Lower leg skin (tissue), 3 donors: ENCODE results near the gene DLGAP1.

Experiments used
- POLR2A ChIP-seq, 2 donors: fragments of 450-650 bp; IDR thresholded peaks; one replicate each; pipeline ENCODE4 v1.6.1; 2016 to 2017; ENCODE audit warnings: antibody characterized with exemption in 2 of 2, mild to moderate bottlenecking in 1 of 2, moderate library complexity in 1 of 2
- TF ChIP-seq, protein P1 (sequence below), 3 donors: fragments of 450-650 bp; IDR thresholded peaks; one replicate each; pipeline ENCODE4 v1.5.1; 2016; ENCODE audit warnings: antibody characterized with exemption in 3 of 3, mild to moderate bottlenecking in 3 of 3, moderate library complexity in 2 of 3

DNA sequence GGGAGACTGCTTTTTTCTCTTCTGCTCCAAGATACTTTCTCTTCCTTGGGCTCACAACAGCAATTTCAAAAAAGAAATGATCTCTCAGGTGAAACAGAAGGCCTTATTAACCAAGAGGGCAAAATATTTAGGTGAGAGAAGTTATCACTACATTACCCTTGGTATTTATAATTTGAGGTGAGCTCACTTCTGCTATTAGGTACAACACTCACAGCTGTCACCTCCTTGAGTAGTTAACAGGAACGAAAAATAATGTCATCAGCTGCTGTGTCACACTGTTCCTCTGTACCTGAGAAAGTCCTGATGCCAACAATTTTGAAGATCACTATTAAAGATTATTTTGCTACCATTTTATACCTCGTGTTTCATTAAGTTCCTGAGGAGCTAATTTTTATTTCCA, 205.0 kb downstream of the DLGAP1 start:
- TF ChIP-seq, protein P1, sequence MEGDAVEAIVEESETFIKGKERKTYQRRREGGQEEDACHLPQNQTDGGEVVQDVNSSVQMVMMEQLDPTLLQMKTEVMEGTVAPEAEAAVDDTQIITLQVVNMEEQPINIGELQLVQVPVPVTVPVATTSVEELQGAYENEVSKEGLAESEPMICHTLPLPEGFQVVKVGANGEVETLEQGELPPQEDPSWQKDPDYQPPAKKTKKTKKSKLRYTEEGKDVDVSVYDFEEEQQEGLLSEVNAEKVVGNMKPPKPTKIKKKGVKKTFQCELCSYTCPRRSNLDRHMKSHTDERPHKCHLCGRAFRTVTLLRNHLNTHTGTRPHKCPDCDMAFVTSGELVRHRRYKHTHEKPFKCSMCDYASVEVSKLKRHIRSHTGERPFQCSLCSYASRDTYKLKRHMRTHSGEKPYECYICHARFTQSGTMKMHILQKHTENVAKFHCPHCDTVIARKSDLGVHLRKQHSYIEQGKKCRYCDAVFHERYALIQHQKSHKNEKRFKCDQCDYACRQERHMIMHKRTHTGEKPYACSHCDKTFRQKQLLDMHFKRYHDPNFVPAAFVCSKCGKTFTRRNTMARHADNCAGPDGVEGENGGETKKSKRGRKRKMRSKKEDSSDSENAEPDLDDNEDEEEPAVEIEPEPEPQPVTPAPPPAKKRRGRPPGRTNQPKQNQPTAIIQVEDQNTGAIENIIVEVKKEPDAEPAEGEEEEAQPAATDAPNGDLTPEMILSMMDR (IDR thresholded peaks at IDR 0.05): no peak
- TF ChIP-seq POLR2A (IDR thresholded peaks at IDR 0.05): no peak
